Stimulated activated CD4-positive, alpha-beta T cell treated with anti-CD3 and anti-CD28 coated beads, Interleukin-2, amount 100 ng/mL, for 4 hours (primary cell): ENCODE results near the gene IL22RA2.
"Not testable (repeated sequence)": the region's sequence is repeated elsewhere in the genome, so short reads cannot be mapped to it uniquely, and the experiment has no call there.

Source experiments
- DNase-seq: peaks from one replicate; pipeline ENCODE4 v3.0.0-alpha.2; 2020; ENCODE audit warnings: low read depth

The IL22RA2 gene, protein sequence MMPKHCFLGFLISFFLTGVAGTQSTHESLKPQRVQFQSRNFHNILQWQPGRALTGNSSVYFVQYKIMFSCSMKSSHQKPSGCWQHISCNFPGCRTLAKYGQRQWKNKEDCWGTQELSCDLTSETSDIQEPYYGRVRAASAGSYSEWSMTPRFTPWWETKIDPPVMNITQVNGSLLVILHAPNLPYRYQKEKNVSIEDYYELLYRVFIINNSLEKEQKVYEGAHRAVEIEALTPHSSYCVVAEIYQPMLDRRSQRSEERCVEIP

DNA sequence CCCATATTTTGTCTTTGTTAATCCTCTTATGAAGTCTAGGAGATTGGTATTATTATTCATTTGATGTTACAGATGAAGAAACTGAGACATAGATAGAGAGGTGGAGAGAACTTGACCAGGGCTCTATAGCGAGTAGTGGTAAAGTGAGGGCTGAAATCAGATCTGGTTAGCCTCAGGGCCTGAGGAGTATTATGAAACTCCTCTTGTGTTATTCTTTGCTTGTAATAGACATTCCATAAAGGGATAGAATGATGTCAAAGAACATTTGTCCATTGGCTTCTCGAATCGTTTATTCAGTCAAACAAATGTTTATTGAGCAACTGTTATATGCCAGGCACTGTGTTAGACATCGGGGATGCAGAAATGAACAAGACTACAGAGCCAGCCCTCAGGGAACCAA lies at the start of gene IL22RA2:
TSS of gene IL22RA2 (minus strand) at position 144 of the 400 bp plus-strand sequence. CDS start 11,895 bp downstream, outside the sequence.
- no peak for DNase-seq

DNA sequence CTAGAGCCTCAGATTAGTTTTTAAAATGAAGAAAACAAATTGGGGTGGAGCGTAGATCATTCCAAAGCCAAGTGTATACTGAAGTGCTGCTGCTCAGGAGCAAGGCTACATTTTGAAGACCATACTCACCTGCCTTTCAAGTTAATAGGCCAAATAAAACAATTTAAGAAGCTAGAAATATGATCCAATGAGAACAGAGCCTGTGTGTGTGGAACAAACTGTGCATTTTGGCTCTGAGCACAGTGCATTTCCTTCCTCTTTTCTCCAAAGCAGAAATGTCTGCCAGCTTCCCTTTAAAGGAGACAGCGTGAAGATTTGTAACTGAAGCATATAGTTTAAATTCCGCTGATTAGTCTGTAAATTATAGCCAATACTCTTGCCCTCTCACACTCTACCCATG lies 48.9 kb upstream of the IL22RA2 start:
- DNase-seq, result no peak

DNA sequence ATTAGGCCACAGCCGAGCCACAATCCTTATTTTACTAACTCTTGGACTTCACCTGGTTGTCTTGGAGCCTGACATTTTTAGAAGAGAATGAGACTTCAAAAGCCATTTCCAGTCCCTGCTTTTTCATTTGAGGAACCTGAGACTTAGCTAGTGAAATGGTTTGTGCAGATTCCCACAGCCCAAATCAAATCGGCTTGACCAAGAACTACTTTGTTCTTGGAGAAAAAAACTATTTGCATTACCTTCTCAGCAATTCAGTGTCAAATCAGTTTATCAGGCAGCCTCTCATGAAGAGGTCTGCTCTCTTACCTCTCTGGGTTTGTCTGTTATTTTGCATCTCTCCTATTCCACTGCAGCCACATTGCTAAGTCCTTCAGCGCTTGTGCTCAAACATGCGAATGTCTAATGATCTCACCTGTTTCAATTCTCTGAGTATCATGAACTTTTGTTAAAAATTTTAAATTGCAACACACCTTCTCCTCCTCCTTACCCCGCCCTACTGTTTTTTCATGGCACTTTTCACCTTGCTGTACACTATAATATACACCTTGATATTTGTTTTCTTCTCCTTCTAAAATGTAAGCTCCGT lies 46.3 kb upstream of the IL22RA2 start:
- DNase-seq, result no peak

DNA sequence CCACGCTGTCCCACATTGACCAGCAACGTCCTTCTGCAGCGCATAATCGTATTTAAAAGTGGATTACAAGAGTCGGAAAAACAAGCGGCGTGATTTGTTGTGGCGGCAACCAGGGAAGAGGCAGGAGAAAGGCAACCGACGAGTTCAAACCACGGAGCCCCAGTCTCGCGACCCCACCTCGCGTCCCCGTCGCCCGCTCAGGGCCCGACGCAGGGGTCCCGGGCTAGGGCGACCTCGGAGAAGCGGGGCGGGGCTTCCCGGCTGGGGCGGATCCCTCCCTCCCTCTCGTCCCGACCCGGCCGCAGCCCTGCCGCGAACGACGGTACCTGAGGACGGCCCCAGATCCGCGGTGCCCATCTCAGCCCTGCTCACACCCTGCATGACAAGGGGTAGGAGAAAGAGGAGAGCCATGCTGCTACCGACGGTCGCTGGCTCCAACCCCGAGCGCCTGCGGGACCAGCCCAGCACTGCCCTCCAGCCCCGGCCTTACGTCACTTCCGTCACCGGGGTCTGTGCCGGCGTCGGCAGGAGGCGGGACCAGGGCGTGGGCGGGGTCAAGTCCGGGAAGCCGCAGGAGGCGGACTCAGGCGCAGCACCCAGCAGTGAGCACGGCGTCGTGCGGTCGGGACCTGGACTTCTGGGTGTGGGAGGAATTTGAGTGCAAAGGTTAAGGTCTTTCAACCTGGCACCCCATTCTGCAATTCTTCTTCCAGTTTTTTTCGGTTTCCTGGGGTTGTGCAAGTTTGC lies 45.6 kb upstream of the IL22RA2 start, which contains the start of gene IFNGR1:
TSS of gene IFNGR1 (minus strand) at position 469 of the 747 bp plus-strand sequence. CDS start at position 411, 58 bp downstream.
- DNase-seq, result peak; percentile 93

DNA sequence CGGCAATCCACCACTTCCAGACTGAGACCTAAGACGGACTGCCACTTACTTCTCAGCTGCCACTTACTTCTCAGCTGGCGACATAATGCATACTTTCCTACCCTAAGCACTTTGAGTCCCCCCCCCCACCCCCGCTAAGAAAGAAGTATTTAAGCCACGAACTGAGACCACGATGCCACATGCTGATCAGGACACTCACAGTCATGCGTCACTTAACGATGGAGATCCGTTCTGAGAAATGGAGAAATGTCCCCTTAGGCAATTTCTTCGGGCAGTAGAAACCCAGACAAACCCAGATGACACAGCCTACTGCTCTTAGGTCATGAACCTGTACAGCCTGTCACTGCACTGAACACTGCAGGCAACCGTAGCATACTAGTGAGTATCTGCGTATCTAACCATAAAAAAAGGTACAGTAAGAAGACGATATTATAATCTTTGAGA lies 45.1 kb upstream of the IL22RA2 start:
- peak; percentile 6 for DNase-seq

DNA sequence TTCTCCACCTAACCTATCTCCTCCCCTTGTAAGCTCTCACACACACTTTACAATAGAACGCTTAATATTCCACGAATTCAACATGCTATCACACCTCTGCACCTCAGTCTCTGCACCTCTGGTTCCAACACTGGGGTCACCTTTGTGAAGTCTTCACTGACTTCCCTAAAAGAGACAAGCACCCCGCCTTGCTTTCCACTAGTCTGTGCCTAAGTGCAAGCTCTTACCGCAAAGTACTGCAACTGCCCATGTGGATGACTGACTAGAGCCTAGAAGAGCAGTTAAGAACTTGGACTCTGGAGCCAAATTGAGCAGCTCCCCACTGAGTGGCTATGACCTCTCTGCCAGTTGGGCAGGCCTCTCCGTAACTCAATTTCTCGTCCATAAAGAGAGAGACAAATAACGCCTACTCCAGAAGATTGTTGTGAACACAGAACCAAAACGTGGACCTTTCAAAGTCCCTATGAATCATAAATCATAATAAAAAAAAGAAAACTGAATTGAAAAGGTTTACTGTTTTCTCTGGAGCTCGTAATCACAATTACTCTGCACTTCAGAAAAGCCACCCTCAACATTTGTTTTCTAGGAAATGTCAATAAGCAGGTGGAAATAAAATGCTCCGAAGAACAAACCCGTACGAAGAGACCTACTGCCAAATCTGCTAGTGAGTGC lies 44.5 kb upstream of the IL22RA2 start:
- DNase-seq, result no peak

DNA sequence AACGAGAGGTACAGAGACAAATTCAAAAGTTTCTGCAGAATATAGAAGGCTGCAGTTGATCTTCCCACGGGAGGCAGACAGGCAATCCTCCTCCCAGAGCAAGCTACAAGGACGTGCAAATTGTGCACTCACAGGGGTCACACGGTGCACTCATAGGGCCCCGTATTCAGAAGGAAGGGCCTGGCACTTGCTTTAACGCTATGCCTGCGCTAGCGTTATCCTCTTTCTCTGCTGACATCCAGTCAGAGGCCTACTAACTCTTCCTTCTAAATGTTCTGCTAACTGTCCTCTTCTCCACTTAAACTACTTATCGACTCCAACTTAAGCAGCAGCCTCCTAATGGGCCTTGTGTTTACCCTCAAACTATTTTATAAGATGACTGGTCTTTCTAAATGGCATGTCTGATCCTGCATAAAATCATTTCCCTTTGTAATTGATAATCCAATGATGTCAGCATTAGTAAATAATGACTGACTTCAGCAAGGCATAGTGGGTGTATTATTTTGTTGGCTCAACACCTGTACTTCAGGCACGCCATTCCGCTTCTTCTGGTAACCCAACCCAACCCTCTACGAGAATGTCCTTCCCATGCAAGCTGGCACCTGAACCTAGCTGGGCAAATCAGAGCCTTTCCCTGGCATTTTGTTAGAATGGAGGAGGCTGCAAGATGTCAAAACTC lies 43.6 kb upstream of the IL22RA2 start:
- no peak for DNase-seq

DNA sequence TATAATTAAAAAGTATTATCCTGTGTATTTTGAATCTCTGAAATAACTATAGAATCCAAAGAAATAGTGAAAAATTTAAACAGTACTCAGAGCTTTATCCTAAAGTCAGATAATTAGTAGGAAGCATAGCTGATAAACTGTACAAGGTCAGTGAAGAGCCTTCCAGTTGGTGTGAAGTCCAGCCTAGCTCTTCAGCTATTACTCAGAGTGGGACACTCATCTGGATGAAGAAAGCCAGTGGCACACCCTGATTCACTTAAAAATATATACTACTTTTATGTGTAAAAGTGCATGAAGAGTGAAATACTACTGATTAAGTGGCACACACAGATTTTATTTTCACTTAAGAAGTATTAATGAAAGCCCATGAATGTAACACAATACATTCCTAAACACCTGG lies 42.7 kb upstream of the IL22RA2 start:
- no peak for DNase-seq

DNA sequence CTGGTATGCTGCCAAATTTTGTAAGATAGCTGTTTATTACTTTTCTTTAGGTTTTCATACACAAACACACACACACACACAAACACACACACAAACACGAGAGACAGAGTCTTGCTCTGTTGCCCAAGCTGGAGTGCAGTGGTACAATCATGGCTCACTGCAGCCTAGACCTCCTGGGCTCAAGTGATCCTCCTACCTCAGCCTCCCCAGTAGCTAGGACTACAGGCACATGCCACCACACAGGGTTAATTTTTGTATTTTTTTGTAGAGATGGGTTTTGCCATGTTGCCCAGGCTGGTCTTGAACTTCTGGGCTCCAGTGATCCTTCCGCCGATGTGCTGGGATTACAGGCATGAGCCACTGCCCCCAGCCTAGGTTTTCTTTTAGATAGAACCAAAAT lies 42.2 kb upstream of the IL22RA2 start:
- DNase-seq, result not testable (repeated sequence)

DNA sequence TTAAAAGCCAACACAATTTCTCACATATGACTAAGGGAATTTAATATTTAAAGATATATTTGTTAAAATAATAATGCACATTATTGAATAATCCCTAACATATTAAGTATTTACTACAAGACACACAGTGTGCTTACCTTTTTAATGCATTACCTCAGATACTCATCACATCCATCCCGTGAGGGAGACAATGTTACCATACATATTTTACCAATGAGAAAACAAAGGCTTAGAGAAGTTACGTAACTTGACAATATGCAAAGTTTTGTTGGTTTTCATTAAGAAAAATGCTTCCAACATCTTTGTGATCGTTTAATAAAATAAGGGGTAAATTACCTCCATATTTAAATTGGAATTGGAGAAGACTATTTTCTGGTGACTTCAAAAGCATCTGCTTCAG lies 41.5 kb upstream of the IL22RA2 start:
- DNase-seq, result no peak

DNA sequence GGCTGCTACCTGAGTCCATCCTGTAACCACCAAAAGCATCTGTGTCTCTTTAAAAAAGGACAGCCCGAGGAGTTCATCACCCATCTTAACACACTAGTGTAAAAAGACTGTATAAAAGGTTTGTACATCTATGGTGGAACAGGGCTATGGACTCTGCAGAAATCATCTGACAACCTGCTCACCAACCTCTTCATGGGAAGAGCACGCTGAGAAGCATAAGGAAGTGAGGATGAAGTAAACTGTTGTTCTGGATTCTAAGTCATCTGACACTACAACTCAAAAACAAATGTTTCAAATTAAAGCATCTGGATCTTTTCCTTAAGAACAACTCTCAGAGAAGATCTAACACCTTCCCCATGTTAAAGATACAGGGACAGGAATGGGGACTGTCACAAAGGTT lies 40.4 kb upstream of the IL22RA2 start:
- DNase-seq, result no peak

DNA sequence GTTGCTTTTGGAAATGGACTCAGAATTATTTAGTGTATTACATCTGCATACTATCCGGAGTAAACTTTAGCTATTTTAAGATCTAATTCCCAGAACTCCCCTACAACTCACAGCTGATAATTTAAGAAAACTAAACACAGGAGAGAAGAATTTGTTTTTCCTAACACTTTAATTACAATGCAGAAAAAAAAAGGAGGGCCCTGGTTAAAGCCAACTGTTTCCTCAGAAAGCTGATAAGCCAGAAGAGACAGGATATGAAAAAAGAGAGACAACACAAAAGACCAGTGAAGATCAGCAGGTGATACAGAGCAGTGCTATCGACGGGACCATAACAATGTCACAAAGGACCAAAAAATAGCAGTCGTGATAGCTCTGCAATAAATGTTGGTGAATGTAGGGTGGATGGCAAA lies 39.9 kb upstream of the IL22RA2 start:
- DNase-seq, result no peak

DNA sequence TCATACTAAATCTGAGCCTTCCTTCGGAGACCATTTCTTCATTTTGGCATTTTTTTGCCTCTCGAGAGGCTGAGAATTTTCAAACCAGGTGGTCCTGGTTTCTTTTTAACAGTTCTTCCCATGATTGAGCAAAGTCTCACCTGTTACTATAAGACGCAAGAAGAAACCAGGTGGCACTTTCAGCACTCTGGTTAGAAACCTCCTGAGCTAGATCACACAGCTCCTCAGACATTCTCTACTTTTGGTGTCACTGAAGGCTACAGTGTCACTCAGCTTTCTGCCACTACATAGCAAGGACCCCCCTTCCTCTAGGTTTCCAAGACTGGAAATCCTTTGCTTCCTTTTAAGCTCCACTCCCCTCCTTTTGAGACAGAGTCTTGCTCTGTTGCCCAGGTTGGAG lies 38.5 kb upstream of the IL22RA2 start:
- no peak for DNase-seq

DNA sequence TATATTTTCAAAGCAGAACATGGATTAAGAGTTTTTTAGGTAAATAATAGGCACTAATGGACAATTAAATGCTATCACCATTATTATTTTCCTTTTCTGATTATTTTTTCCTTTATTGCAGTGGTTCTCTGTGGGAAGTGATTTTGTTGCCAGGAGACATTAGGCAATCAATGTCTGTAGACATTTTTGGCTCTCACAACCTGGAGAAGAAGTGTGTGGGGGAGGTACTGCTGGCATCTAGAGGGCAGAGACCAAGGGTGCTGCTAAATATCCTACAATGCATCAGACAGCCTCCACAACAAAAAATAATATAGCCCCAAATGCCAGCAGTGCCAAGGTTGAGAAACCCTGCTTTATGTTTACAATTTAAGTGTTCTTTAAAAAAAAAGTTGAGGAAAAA lies 37.5 kb upstream of the IL22RA2 start:
- no peak for DNase-seq

DNA sequence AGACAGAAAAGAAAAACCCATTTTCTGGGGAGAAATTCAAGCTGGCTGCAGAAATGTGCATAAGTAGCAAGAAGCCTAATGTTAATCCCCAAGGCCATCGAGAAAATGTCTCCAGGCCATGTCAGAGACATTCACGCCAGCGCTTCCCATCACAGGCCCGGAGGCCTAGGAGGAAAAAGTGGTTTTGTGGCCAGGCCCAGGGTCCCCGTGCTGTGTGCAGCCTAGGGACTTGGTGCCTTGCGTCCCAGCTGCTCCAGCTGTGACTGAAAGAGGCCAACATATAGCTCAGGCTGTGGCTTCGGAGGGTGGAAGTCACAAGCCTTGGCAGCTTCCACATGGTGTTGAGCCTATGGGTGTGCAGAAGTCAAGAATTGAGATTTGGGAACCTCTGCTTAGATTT lies 34.8 kb upstream of the IL22RA2 start:
- DNase-seq, result no peak

DNA sequence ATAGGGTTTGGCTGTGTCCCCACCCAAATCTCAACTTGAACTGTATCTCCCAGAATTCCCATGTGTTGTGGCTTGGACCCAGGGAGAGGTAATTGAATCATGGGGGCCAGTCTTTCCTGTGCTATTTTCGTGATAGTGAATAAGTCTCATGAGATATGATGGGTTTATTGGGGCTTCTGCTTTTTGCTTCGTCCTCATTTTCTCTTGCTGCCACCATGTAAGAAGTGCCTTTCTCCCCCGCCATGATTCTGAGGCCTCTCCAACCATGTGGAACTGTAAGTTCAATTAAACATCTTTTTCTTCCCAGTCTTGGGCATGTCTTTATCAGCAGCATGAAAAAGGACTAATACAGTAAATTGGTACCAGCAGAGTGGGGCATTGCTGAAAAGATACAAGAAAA lies 34.0 kb upstream of the IL22RA2 start:
- not testable (repeated sequence) for DNase-seq

DNA sequence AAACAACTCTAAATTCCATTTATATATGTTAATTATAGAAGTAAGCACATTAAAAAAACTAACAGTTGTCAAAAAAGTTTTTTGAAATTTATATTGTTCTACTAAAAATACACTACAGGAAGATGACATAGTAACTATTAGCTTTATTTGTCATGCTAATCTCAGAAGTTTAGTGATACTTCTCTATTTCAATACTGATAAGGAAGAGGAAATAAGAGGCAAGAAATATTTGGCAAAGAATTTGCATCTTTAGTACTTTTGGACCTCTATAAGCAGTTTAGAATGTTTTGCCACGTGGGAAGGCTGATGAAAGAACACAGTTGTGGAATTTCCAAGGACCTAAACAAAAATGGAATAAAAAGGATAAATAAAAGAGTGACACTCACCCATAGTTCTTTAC lies 33.1 kb upstream of the IL22RA2 start:
- DNase-seq, result no peak

DNA sequence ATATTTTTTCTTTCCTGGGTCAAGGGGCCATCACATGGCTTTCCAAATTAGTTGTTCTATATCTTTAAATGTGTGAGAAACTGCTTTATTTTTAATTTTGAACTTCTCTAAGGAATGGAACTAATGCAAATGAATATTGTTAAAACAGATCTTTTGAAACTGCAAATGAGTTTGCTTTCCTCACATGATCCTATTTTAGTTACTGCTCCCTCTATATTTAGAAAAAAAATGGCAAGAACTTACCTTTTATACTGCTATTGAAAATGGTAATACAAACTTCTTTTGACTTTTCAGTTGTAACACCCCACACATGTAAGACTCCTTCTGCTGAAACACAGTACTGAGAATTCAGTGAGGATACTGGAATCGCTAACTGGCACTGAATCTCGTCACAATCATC lies 29.8 kb upstream of the IL22RA2 start:
- DNase-seq, result no peak

DNA sequence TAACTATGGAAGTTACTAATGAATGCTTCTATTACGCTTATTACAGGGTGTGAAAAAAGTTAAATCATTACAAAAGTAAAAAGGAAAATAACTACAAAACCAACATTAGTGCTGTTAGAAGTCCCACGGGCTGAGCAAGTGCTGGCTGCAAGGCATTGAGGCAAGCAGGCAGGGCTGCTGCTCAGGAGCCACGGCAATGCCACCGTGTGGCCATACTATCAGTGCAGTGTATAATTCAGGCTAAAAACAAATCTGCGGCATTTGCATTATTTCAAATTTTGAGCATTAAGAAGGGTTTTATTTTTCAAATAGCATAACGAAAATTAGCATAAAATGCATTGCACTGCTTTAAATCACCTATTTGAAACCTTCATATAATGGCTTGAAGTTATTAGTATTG lies 28.6 kb upstream of the IL22RA2 start:
- no peak for DNase-seq

DNA sequence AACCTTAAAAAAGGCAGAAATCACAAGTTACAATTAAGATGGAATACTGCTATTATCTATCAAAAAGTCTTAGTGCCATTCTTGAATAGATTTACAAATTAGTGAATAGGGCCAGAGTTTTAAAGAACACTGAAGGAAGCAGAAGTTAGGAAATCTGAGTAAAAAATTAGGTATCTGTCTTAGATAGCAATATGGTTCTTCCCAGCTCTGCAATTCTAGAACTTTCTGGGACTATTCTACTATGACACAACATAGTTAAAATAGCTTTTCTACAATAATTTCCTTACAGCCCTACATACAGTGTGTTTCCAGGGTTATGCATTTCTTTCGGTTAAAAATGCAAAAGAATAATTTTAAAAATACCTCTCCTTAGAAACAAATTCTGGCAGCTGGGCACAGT lies 27.6 kb upstream of the IL22RA2 start:
- DNase-seq, result no peak

DNA sequence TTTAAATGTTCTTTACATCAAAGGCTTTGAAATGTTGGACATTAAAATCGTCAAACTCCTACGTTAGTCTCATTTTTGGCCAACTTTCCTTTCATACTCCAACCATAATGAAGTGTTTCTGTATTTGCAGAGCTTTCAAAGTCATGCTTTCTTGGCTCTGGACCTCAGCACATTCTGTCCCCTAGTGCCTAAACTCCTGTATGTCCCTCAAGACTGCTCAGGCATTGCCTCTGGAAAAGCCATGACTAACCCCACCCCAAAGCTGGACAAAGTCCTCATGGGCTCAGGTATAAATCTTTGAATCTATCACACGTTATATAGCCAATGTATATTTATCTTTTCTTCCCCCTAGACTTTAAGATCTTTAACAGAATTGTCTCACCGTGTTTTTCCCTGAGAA lies 26.8 kb upstream of the IL22RA2 start:
- DNase-seq, result no peak
